Prostate gland (tissue), 2 donors: ENCODE data around the gene RUFY4. TPM values are rescaled to one million over a fixed set of nuclear protein-coding genes. Genes with fewer than 3 reads are reported as not detected.

ENCODE experiments used
- DNase-seq: peaks from one replicate; pipeline ENCODE4 v3.0.0-alpha.2; 2019; ENCODE audit warnings: low spot score
- H3K27ac ChIP-seq, 2 donors: fragments of 200-600 bp; sonication (generic); 2 replicates each; pipeline ENCODE4 v1.5.1; 2017 to 2019
- H3K27me3 ChIP-seq: fragments of 200-600 bp; sonication (generic); replicated peaks from 2 replicates; pipeline ENCODE4 v1.5.1; 2019; ENCODE audit not compliant: insufficient read depth
- H3K36me3 ChIP-seq, 2 donors: fragments of 200-600 bp; sonication (generic); 1 replicate in 1 of 2; 2 replicates in 1 of 2; pipeline versions ENCODE4 v1.5.1 to v1.8.1; 2017 to 2019
- H3K4me1 ChIP-seq: fragments of 200-600 bp; sonication (generic); replicated peaks from 2 replicates; pipeline ENCODE4 v1.5.1; 2019
- H3K4me3 ChIP-seq, 2 donors: fragments of 200-600 bp; sonication (generic); 2 replicates each; pipeline ENCODE4 v1.5.1; 2017 to 2019
- H3K9me3 ChIP-seq: fragments of 200-600 bp; sonication (generic); 2 replicates; pipeline ENCODE4 v1.5.1; 2017
- CTCF ChIP-seq, 4 experiments: fragments of 200-600 bp in 2 of 4; fragments of 450-650 bp in 2 of 4; sonication (generic) in 2 of 4; IDR thresholded peaks; 1 replicate in 3 of 4; 2 replicates in 1 of 4; pipeline ENCODE4 v1.5.1; 2016 to 2019; ENCODE audit warnings: antibody characterized with exemption in 4 of 4, mild to moderate bottlenecking in 2 of 4, moderate library complexity in 2 of 4
- POLR2A ChIP-seq: fragments of 450-650 bp; IDR thresholded peaks from one replicate; pipeline ENCODE4 v1.6.1; 2016; ENCODE audit warnings: antibody characterized with exemption, mild to moderate bottlenecking
- POLR2AphosphoS5 ChIP-seq: sonication (generic); formaldehyde crosslinking; IDR thresholded peaks from one replicate; pipeline ENCODE4 v1.6.1; 2017; ENCODE audit warnings: antibody characterized with exemption
- WGBS: methylation state at CpG from one replicate; pipeline ENCODE4 v1.1.5; 2018; 5-methylcytosine and 5-hydroxymethylcytosine counted together
- intact Hi-C: fragments of 100-400 bp; cut with DNase I; formaldehyde crosslinking; loops from one replicate; pipeline ENCODE4 v1.14.2; 2022
- total RNA-seq, 2 donors: library from RNA; depleted of rRNA; stranded (reverse); fragments of >200 nt; gene quantifications; one replicate each; pipeline ENCODE4 v1.1.0, GENCODE V29; 2016

Gene RUFY4
- total RNA-seq, 2 donors from 2014 or later: 0.11 to 0.27 TPM

GRCh38 chr2:218072478-218073024, 3.5 kb downstream of the RUFY4 start:
- 90% methylated on average over 8 of the region's 8 CpGs for WGBS
- Histone ChIP-seq H3K4me3 (no peak overlapping the region), H3K27ac (no peak overlapping the region), H3K27me3 (no peaks in the 10 kb centered on the region), H3K9me3 (no peaks in the 10 kb centered on the region), H3K4me1 (no peaks in the 10 kb centered on the region), H3K36me3 (no peaks in the 10 kb centered on the region)
- TF ChIP-seq POLR2AphosphoS5 (no peak), POLR2A (no peak), CTCF (IDR thresholded peaks at IDR 0.05) (no peak)
- intact Hi-C loops: no loop called here
- no peak for DNase-seq

GRCh38 chr2:218073185-218073584, 4.1 kb downstream of the RUFY4 start:
- Histone ChIP-seq H3K4me1 (no peaks in the 10 kb centered on the region), H3K27me3 (no peaks in the 10 kb centered on the region), H3K9me3 (no peaks in the 10 kb centered on the region), H3K36me3 (no peaks in the 10 kb centered on the region), H3K4me3 (no peak overlapping the region), H3K27ac (no peak overlapping the region)
- 89% methylated on average over 4 of the region's 4 CpGs for WGBS
- no peak for TF ChIP-seq CTCF (IDR thresholded peaks at IDR 0.05)
- TF ChIP-seq POLR2AphosphoS5: no peak
- no peak for TF ChIP-seq POLR2A
- intact Hi-C loops: no loop called here
- no peak for DNase-seq

- TF ChIP-seq CTCF (IDR thresholded peaks at IDR 0.05) (peak in 1 of 4 experiments; percentile 25), POLR2A (no peak)
- no peaks in the 10 kb centered on the region for H3K9me3 ChIP-seq
- 67% methylated on average over 7 of the region's 7 CpGs for WGBS
- intact Hi-C loops: no loop called here
- no peak overlapping the region for H3K27ac ChIP-seq
- no peaks in the 10 kb centered on the region for H3K27me3 ChIP-seq
- H3K36me3 ChIP-seq: no peaks in the 10 kb centered on the region
- no peak for DNase-seq
- no peaks in the 10 kb centered on the region for H3K4me1 ChIP-seq
- H3K4me3 ChIP-seq: no peak overlapping the region
Measured at GRCh38 chr2:218074031-218074430, 5.0 kb downstream of the RUFY4 start.

DNA sequence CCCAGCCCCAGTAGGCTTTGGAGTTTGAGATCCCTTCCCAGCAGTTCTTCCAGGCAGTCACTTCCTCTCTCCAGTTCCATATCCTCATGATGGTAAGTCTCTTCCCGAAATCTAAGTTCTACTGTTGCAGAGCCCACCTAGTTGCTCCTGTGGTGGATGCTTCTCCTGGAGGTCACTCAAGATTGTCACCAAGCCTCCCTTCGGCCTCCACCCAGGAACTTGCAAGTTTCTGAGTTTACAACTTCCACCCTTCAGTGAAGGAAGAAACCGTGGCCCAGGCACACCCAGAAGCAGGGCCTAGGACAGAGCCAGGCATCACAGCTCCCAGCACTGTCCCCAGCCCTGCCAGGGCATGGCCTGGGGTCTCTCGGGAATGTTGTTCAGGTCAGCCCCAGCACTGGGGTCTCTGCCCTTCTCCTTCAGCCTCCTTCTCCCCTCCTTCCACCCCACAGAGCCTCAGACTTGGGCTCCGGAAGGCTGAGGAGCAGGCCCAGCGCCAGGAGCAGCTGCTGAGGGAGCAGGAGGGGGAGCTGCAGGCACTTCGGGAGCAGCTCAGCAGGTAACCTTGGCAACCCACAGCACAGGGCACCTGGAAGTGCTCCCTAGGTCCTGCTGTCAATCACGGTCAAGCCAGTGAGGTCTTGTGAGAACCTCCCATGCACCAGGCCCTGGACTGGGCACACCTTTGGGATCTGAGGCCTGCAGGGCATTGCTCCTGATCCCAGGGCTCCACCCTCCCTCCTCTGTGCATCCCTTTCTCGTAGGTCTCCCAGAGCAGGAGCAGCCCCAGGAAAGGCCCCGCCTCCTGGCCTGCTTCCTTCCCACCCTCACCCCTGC, 7.1 kb downstream of the RUFY4 start:
- H3K36me3 ChIP-seq: no peaks in the 10 kb centered on the region
- no peaks in the 10 kb centered on the region for H3K4me1 ChIP-seq
- no peak for DNase-seq
- WGBS: 85% methylated on average over 10 of the region's 10 CpGs
- H3K27me3 ChIP-seq: no peaks in the 10 kb centered on the region
- H3K27ac ChIP-seq: no peak overlapping the region
- intact Hi-C loops: no loop called here
- no peak overlapping the region for H3K4me3 ChIP-seq
- no peaks in the 10 kb centered on the region for H3K9me3 ChIP-seq
- TF ChIP-seq POLR2A (no peak), CTCF (IDR thresholded peaks at IDR 0.05) (no peak), POLR2AphosphoS5 (no peak)
